HEK293 (cell line): ENCODE results near the gene TRAPPC3L.

Experiments
- CTCF ChIA-PET: fragments of 350-600 bp; formaldehyde crosslinking; extraction: SDS; loops from one replicate; lab custom pipeline; 2021; ENCODE audit warnings: antibody characterized with exemption; lab: Yijun Ruan, JAX
- POLR2A ChIA-PET: fragments of 300-600 bp; formaldehyde crosslinking; extraction: SDS; loops from one replicate; lab custom pipeline; 2020; ENCODE audit warnings: antibody characterized with exemption, inconsistent platforms; lab: Yijun Ruan, JAX
- H3K27ac ChIP-seq: fragments of 200-500 bp; sonication (Bioruptor generic); 2 replicates; pipeline ENCODE4 v1.5.1; 2014; ENCODE audit warnings: low read depth, low read length, control low read depth, inconsistent platforms; ENCODE audit errors: extremely low read depth
- H3K36me3 ChIP-seq, 2 experiments: fragments of 200-500 bp in 1 of 2; sonication (Bioruptor generic) in 1 of 2; 1 replicate in 1 of 2; 2 replicates in 1 of 2; pipeline ENCODE4 v1.5.1; 2014 to 2017; ENCODE audit warnings: inconsistent platforms in 2 of 2, low read length in 2 of 2; ENCODE audit not compliant: control insufficient read depth in 2 of 2, insufficient read depth in 1 of 2
- H3K4me1 ChIP-seq: fragments of 200-500 bp; sonication (Bioruptor generic); 2 replicates; pipeline ENCODE4 v1.5.1; 2014; ENCODE audit warnings: mild to moderate bottlenecking, low read length, inconsistent platforms; ENCODE audit not compliant: control insufficient read depth, insufficient read depth
- H3K4me3 ChIP-seq: 2 replicates; pipeline ENCODE4 v1.5.1; 2011; ENCODE audit warnings: low read depth, mild to moderate bottlenecking, control low read depth, low read length, moderate library complexity
- H3K9me3 ChIP-seq: fragments of 200-500 bp; sonication (Bioruptor generic); 2 replicates; pipeline ENCODE4 v1.5.1; 2014; ENCODE audit warnings: low read depth, low read length, inconsistent platforms; ENCODE audit not compliant: control insufficient read depth, insufficient read depth
- PRDM1 ChIP-seq: fragments of 450-650 bp; formaldehyde crosslinking; IDR thresholded peaks from 2 replicates; pipeline ENCODE4; 2016; ENCODE audit warnings: missing biosample characterization, missing genetic modification characterization
- ZBTB20 ChIP-seq: fragments of 450-650 bp; formaldehyde crosslinking; IDR thresholded peaks from 2 replicates; pipeline ENCODE4 v1.5.1; 2016; ENCODE audit warnings: missing biosample characterization, missing genetic modification characterization
- ZFHX2 ChIP-seq: fragments of 450-650 bp; formaldehyde crosslinking; conservative IDR thresholded peaks from 2 replicates; pipeline ENCODE4 v1.5.1; 2016; ENCODE audit warnings: missing biosample characterization, missing genetic modification characterization
- ZNF292 ChIP-seq: fragments of 450-650 bp; formaldehyde crosslinking; IDR thresholded peaks from 2 replicates; pipeline ENCODE4 v1.5.1; 2016; ENCODE audit warnings: low read depth, missing biosample characterization, missing genetic modification characterization, borderline replicate concordance
- ZNF302 ChIP-seq: fragments of 450-650 bp; formaldehyde crosslinking; IDR thresholded peaks from 2 replicates; pipeline ENCODE4 v1.5.1; 2016; ENCODE audit warnings: missing biosample characterization, missing genetic modification characterization, low read depth
- ZNF366 ChIP-seq: fragments of 450-650 bp; formaldehyde crosslinking; conservative IDR thresholded peaks from 2 replicates; pipeline ENCODE4 v1.5.1; 2016; ENCODE audit warnings: missing biosample characterization, missing genetic modification characterization
- ZNF391 ChIP-seq: fragments of 450-650 bp; formaldehyde crosslinking; IDR thresholded peaks from 2 replicates; pipeline ENCODE4 v1.5.1; 2016; ENCODE audit warnings: low read depth, missing biosample characterization, missing genetic modification characterization, borderline replicate concordance
- ZNF529 ChIP-seq: fragments of 450-650 bp; formaldehyde crosslinking; IDR thresholded peaks from 2 replicates; pipeline ENCODE4 v1.5.1; 2017; ENCODE audit warnings: missing genetic modification characterization, missing biosample characterization; ENCODE audit not compliant: insufficient replicate concordance
- ZNF555 ChIP-seq: fragments of 450-650 bp; formaldehyde crosslinking; conservative IDR thresholded peaks from 2 replicates; pipeline ENCODE4 v1.5.1; 2017; ENCODE audit warnings: missing biosample characterization, mild to moderate bottlenecking, missing genetic modification characterization, inconsistent platforms
- ZNF677 ChIP-seq: fragments of 450-650 bp; IDR thresholded peaks from 2 replicates; pipeline ENCODE4 v1.5.0; 2018; ENCODE audit warnings: missing biosample characterization, mild to moderate bottlenecking, missing genetic modification characterization, moderate library complexity
- ZNF777 ChIP-seq: fragments of 450-650 bp; formaldehyde crosslinking; IDR thresholded peaks from 2 replicates; pipeline ENCODE4 v1.5.1; 2017; ENCODE audit warnings: missing biosample characterization, missing genetic modification characterization, borderline replicate concordance
- TF ChIP-seq, protein P1 (sequence below): fragments of 450-650 bp; formaldehyde crosslinking; IDR thresholded peaks from 2 replicates; pipeline ENCODE4 v1.5.1; 2017; ENCODE audit warnings: missing biosample characterization, missing genetic modification characterization
- TF ChIP-seq, protein P2 (sequence below): fragments of 450-650 bp; formaldehyde crosslinking; conservative IDR thresholded peaks from 2 replicates; pipeline ENCODE4 v1.5.1; 2016; ENCODE audit warnings: low read depth, missing biosample characterization, missing genetic modification characterization
- TF ChIP-seq, protein P3 (sequence below): fragments of 450-650 bp; formaldehyde crosslinking; IDR thresholded peaks from 2 replicates; pipeline ENCODE4 v1.5.1; 2016; ENCODE audit warnings: missing biosample characterization, missing genetic modification characterization
- TF ChIP-seq, protein P4 (sequence below): fragments of 450-650 bp; formaldehyde crosslinking; IDR thresholded peaks from 2 replicates; pipeline ENCODE4 v1.5.1; 2016; ENCODE audit warnings: missing biosample characterization, missing genetic modification characterization
- TF ChIP-seq, protein P5 (sequence below): fragments of 450-650 bp; formaldehyde crosslinking; conservative IDR thresholded peaks from 2 replicates; pipeline ENCODE4 v1.5.1; 2016; ENCODE audit warnings: low read depth, missing biosample characterization, missing genetic modification characterization
- TF ChIP-seq, protein P6 (sequence below): fragments of 450-650 bp; formaldehyde crosslinking; IDR thresholded peaks from 2 replicates; pipeline ENCODE4 v1.5.1; 2016; ENCODE audit warnings: missing biosample characterization, missing genetic modification characterization

Gene TRAPPC3L

DNA sequence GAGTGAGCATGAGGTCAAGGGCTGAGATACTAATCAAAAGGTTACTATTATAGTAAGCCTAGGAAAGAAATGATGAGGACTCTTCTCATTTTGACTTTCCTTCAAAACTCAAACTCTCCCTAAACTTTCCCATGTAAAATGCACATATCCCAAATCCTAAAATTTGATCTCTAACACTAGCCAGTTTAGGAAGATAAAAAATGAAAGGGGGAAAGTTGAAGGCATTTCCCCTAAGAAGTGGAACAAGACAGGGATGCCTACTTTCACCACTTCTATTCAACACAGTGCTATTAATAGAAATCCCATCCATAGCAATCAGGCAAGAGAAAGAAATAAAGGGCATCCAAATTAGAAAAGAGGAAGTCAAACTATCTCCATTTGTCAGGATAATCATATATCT, 37.0 kb downstream of the TRAPPC3L start:
- Histone ChIP-seq H3K27ac (no peak overlapping the region), H3K4me3 (no peak overlapping the region), H3K36me3 (no peaks in the 10 kb centered on the region), H3K9me3 (no peaks in the 10 kb centered on the region), H3K4me1 (peaks cover 13% of the 10 kb centered on the region)
- CTCF ChIA-PET = interaction anchor here (0.7 kb wide), 1 partner anchor 331 kb away, joined by 4 read pairs; no protein-coding TSS in a partner anchor
- TF ChIP-seq ZNF391 (tag by site-specific recombination) (no peak), ZNF292 (no peak), PRDM1 (peak; percentile 90), ZBTB20 (tag by site-specific recombination) (no peak)
- TF ChIP-seq, protein P1, sequence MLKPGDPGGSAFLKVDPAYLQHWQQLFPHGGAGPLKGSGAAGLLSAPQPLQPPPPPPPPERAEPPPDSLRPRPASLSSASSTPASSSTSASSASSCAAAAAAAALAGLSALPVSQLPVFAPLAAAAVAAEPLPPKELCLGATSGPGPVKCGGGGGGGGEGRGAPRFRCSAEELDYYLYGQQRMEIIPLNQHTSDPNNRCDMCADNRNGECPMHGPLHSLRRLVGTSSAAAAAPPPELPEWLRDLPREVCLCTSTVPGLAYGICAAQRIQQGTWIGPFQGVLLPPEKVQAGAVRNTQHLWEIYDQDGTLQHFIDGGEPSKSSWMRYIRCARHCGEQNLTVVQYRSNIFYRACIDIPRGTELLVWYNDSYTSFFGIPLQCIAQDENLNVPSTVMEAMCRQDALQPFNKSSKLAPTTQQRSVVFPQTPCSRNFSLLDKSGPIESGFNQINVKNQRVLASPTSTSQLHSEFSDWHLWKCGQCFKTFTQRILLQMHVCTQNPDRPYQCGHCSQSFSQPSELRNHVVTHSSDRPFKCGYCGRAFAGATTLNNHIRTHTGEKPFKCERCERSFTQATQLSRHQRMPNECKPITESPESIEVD (tag by site-specific recombination) = no peak
- TF ChIP-seq, protein P2, sequence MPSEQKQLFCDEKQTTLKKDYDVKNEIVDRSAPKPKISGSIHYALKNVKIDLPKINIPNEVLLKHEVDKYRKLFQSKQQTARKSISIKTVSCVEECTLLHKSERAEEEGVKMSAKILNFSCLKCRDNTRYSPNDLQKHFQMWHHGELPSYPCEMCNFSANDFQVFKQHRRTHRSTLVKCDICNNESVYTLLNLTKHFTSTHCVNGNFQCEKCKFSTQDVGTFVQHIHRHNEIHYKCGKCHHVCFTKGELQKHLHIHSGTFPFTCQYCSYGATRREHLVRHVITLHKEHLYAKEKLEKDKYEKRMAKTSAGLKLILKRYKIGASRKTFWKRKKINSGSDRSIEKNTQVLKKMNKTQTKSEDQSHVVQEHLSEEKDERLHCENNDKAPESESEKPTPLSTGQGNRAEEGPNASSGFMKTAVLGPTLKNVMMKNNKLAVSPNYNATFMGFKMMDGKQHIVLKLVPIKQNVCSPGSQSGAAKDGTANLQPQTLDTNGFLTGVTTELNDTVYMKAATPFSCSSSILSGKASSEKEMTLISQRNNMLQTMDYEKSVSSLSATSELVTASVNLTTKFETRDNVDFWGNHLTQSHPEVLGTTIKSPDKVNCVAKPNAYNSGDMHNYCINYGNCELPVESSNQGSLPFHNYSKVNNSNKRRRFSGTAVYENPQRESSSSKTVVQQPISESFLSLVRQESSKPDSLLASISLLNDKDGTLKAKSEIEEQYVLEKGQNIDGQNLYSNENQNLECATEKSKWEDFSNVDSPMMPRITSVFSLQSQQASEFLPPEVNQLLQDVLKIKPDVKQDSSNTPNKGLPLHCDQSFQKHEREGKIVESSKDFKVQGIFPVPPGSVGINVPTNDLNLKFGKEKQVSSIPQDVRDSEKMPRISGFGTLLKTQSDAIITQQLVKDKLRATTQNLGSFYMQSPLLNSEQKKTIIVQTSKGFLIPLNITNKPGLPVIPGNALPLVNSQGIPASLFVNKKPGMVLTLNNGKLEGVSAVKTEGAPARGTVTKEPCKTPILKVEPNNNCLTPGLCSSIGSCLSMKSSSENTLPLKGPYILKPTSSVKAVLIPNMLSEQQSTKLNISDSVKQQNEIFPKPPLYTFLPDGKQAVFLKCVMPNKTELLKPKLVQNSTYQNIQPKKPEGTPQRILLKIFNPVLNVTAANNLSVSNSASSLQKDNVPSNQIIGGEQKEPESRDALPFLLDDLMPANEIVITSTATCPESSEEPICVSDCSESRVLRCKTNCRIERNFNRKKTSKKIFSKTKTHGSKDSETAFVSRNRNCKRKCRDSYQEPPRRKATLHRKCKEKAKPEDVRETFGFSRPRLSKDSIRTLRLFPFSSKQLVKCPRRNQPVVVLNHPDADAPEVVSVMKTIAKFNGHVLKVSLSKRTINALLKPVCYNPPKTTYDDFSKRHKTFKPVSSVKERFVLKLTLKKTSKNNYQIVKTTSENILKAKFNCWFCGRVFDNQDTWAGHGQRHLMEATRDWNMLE (tag by site-specific recombination) = no peak
- POLR2A ChIA-PET = no interaction called here

DNA sequence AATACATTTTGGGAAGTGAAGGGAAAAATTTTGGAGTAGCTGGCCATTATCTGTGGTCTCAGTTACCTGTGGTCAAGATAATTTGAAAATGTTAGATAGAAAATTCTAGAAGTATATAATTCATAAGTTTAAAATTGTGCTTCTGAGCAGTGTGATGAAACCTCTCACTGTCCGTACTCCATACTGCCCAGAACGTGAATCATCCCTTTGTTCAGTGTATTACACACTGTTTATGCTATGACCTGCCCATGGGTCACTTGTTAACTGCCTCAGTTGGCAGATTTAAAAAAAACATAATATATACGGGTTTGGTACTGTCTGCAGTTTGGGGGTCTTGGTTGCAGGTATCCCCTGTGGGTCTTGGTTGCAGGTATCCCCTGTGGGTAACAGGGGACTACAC, 38.2 kb downstream of the TRAPPC3L start:
- Histone ChIP-seq H3K27ac (no peak overlapping the region), H3K4me1 (peaks cover 6% of the 10 kb centered on the region), H3K9me3 (no peaks in the 10 kb centered on the region), H3K36me3 (no peaks in the 10 kb centered on the region), H3K4me3 (no peak overlapping the region)
- CTCF ChIA-PET = no interaction called here
- TF ChIP-seq ZNF366 (tag by site-specific recombination) (no peak), ZNF529 (tag by site-specific recombination) (no peak), ZNF555 (tag by site-specific recombination) (no peak), ZNF677 (tag by site-specific recombination) (no peak), ZNF302 (tag by site-specific recombination) (no peak), ZNF777 (tag by site-specific recombination) (no peak), ZFHX2 (tag by site-specific recombination) (no peak)
- TF ChIP-seq, protein P3, sequence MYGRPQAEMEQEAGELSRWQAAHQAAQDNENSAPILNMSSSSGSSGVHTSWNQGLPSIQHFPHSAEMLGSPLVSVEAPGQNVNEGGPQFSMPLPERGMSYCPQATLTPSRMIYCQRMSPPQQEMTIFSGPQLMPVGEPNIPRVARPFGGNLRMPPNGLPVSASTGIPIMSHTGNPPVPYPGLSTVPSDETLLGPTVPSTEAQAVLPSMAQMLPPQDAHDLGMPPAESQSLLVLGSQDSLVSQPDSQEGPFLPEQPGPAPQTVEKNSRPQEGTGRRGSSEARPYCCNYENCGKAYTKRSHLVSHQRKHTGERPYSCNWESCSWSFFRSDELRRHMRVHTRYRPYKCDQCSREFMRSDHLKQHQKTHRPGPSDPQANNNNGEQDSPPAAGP (tag by site-specific recombination) = no peak
- TF ChIP-seq, protein P4, sequence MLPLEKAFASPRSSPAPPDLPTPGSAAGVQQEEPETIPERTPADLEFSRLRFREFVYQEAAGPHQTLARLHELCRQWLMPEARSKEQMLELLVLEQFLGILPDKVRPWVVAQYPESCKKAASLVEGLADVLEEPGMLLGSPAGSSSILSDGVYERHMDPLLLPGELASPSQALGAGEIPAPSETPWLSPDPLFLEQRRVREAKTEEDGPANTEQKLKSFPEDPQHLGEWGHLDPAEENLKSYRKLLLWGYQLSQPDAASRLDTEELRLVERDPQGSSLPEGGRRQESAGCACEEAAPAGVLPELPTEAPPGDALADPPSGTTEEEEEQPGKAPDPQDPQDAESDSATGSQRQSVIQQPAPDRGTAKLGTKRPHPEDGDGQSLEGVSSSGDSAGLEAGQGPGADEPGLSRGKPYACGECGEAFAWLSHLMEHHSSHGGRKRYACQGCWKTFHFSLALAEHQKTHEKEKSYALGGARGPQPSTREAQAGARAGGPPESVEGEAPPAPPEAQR (tag by site-specific recombination) = no peak
- TF ChIP-seq, protein P5, sequence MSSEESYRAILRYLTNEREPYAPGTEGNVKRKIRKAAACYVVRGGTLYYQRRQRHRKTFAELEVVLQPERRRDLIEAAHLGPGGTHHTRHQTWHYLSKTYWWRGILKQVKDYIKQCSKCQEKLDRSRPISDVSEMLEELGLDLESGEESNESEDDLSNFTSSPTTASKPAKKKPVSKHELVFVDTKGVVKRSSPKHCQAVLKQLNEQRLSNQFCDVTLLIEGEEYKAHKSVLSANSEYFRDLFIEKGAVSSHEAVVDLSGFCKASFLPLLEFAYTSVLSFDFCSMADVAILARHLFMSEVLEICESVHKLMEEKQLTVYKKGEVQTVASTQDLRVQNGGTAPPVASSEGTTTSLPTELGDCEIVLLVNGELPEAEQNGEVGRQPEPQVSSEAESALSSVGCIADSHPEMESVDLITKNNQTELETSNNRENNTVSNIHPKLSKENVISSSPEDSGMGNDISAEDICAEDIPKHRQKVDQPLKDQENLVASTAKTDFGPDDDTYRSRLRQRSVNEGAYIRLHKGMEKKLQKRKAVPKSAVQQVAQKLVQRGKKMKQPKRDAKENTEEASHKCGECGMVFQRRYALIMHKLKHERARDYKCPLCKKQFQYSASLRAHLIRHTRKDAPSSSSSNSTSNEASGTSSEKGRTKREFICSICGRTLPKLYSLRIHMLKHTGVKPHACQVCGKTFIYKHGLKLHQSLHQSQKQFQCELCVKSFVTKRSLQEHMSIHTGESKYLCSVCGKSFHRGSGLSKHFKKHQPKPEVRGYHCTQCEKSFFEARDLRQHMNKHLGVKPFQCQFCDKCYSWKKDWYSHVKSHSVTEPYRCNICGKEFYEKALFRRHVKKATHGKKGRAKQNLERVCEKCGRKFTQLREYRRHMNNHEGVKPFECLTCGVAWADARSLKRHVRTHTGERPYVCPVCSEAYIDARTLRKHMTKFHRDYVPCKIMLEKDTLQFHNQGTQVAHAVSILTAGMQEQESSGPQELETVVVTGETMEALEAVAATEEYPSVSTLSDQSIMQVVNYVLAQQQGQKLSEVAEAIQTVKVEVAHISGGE = no peak
- TF ChIP-seq, protein P6, sequence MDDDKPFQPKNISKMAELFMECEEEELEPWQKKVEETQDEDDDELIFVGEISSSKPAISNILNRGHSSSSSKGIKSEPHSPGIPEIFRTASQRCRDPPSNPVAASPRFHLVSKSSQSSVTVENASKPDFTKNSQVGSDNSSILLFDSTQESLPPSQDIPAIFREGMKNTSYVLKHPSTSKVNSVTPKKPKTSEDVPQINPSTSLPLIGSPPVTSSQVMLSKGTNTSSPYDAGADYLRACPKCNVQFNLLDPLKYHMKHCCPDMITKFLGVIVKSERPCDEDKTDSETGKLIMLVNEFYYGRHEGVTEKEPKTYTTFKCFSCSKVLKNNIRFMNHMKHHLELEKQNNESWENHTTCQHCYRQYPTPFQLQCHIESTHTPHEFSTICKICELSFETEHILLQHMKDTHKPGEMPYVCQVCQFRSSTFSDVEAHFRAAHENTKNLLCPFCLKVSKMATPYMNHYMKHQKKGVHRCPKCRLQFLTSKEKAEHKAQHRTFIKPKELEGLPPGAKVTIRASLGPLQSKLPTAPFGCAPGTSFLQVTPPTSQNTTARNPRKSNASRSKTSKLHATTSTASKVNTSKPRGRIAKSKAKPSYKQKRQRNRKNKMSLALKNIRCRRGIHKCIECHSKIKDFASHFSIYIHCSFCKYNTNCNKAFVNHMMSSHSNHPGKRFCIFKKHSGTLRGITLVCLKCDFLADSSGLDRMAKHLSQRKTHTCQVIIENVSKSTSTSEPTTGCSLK (tag by site-specific recombination) = no peak
- POLR2A ChIA-PET = no interaction called here
